ENCODE results near the gene CCDC120.

DNA sequence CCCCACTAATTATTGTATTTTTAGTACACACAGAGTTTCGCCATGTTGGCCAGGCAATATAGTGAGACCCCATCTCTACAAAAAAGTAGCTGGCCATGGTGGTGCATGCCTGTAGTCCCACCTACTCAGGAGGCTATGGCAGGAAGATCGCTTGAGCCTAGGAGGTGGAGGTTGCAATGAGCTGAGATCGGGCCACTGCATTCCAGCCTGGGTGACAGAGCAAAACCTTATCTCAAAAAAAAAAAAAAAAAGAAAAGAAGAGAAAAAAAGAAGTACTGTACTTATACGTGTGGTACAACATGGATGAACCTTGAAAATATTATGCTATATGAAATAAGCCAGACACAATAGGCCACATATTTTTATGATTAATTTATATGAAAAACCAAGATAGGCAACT, 30.8 kb downstream of the CCDC120 start:
- TF ChIP-seq, protein P1, sequence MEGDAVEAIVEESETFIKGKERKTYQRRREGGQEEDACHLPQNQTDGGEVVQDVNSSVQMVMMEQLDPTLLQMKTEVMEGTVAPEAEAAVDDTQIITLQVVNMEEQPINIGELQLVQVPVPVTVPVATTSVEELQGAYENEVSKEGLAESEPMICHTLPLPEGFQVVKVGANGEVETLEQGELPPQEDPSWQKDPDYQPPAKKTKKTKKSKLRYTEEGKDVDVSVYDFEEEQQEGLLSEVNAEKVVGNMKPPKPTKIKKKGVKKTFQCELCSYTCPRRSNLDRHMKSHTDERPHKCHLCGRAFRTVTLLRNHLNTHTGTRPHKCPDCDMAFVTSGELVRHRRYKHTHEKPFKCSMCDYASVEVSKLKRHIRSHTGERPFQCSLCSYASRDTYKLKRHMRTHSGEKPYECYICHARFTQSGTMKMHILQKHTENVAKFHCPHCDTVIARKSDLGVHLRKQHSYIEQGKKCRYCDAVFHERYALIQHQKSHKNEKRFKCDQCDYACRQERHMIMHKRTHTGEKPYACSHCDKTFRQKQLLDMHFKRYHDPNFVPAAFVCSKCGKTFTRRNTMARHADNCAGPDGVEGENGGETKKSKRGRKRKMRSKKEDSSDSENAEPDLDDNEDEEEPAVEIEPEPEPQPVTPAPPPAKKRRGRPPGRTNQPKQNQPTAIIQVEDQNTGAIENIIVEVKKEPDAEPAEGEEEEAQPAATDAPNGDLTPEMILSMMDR (IDR thresholded peaks at IDR 0.05) = no peak
- no peak for TF ChIP-seq POLR2A (IDR thresholded peaks at IDR 0.05)
